VCaP (cell line): Measurements from ENCODE around the gene HPCAL4.

Experiments
- H3K27ac ChIP-seq: fragments of 450-650 bp; 2 replicates; pipeline ENCODE4 v1.5.1; 2017
- CTCF ChIP-seq: fragments of 450-650 bp; conservative IDR thresholded peaks from 2 replicates; pipeline ENCODE4 v1.5.1; 2017; ENCODE audit warnings: mild to moderate bottlenecking, moderate library complexity

HPCAL4 gene

GRCh38 chr1:39657923-39658485 is 33.2 kb downstream of the HPCAL4 start:
- peak; percentile 52 for TF ChIP-seq CTCF
- no peak overlapping the region for H3K27ac ChIP-seq

GRCh38 chr1:39657402-39657801 is 33.8 kb downstream of the HPCAL4 start:
- H3K27ac ChIP-seq: no peak overlapping the region

GRCh38 chr1:39656391-39656790 is 34.8 kb downstream of the HPCAL4 start:
- no peak overlapping the region for H3K27ac ChIP-seq
- no peak for TF ChIP-seq CTCF

More at GRCh38 chr1:39657402-39657801, 33.8 kb downstream of the HPCAL4 start:
- TF ChIP-seq CTCF: no peak

- TF ChIP-seq CTCF: no peak
- no peak overlapping the region for H3K27ac ChIP-seq
Measured at GRCh38 chr1:39655578-39656268, 35.5 kb downstream of the HPCAL4 start.

- no peak for TF ChIP-seq CTCF
- peak overlapping the region; percentile 68 for H3K27ac ChIP-seq
Measured at GRCh38 chr1:39654291-39654690, 36.9 kb downstream of the HPCAL4 start.

- peak overlapping the region; percentile 68 for H3K27ac ChIP-seq
Measured at GRCh38 chr1:39653546-39654031, 37.6 kb downstream of the HPCAL4 start.

More at GRCh38 chr1:39653546-39654031, 37.6 kb downstream of the HPCAL4 start:
- peak; percentile 96 for TF ChIP-seq CTCF
